NCI-H460 (cell line): Measurements from ENCODE around the gene DHH. TPM values are rescaled to one million over a fixed set of nuclear protein-coding genes. Genes with fewer than 3 reads are reported as not detected.

Experiments
- DNase-seq: peaks from one replicate; pipeline ENCODE4 v3.0.0-alpha.2; 2016; ENCODE audit warnings: low read depth; ENCODE audit errors: extremely low read depth
- total RNA-seq: library from RNA; depleted of rRNA; stranded (reverse); fragments of >200 nt; shearing (Covaris generic); gene quantifications from 2 replicates; pipeline ENCODE4 v1.2.3, GENCODE V29; 2014

Gene DHH
- total RNA-seq, 1 experiment from 2014 or later, result 0.07 TPM

- DNase-seq, result no peak
These were observed 15.3 kb upstream of the DHH start for GRCh38 chr12:49109641-49110463.

- DNase-seq, result no peak
These were observed 14.4 kb upstream of the DHH start for GRCh38 chr12:49108958-49109404.

GRCh38 chr12:49105504-49106084 is 11.0 kb upstream of the DHH start:
- no peak for DNase-seq

- DNase-seq, result no peak
These were observed 10.2 kb upstream of the DHH start for GRCh38 chr12:49104822-49105221.

- DNase-seq, result no peak
These were observed 5.8 kb upstream of the DHH start for GRCh38 chr12:49100380-49100779.

GRCh38 chr12:49098703-49099102 is 4.1 kb upstream of the DHH start:
- DNase-seq, result no peak

GRCh38 chr12:49098035-49098451 is 3.4 kb upstream of the DHH start:
- DNase-seq, result peak; percentile 46

GRCh38 chr12:49097381-49097780 is 2.8 kb upstream of the DHH start:
- DNase-seq, result no peak

GRCh38 chr12:49094975-49095365 is 369 bp upstream of the DHH start:
- no peak for DNase-seq

GRCh38 chr12:49093792-49094159 is 825 bp downstream of the DHH start:
- DNase-seq, result no peak

GRCh38 chr12:49092816-49093406 is 1.7 kb downstream of the DHH start:
- DNase-seq, result no peak

GRCh38 chr12:49092086-49092815 is 2.4 kb downstream of the DHH start:
- DNase-seq, result peak; percentile 40

GRCh38 chr12:49091836-49092085 is 2.8 kb downstream of the DHH start:
- no peak for DNase-seq

- DNase-seq, result no peak
These were observed 3.4 kb downstream of the DHH start for GRCh38 chr12:49091056-49091835.

GRCh38 chr12:49089821-49090773 is 4.5 kb downstream of the DHH start:
- DNase-seq, result no peak

- DNase-seq, result no peak
These were observed 5.7 kb downstream of the DHH start for GRCh38 chr12:49088932-49089330.

- peak; percentile 85 for DNase-seq
These were observed 6.3 kb downstream of the DHH start for GRCh38 chr12:49088150-49088931.

- no peak for DNase-seq
These were observed 8.5 kb downstream of the DHH start for GRCh38 chr12:49086116-49086515.

- DNase-seq, result no peak
These were observed 10.2 kb downstream of the DHH start for GRCh38 chr12:49084438-49084837.
